Heart left ventricle (tissue), 16 donors: ENCODE measurements around the gene PERM1. TPM values are rescaled to one million over a fixed set of nuclear protein-coding genes. Genes with fewer than 3 reads are reported as not detected.

Experiments used
- ATAC-seq, 4 donors: fragments of 200-7000 bp; cut with Tn5 transposase; one replicate each; pipeline ENCODE4 v1.9.1; 2020 to 2022; ENCODE audit warnings: moderate library complexity in 4 of 4, mild to moderate bottlenecking in 3 of 4, moderate number of reproducible peaks in 1 of 4
- DNase-seq, 5 donors: peaks; one replicate each; pipeline ENCODE4 v3.0.0-alpha.2; 2020
- H3K27ac ChIP-seq, 12 donors: fragments of 200-600 bp; sonication (generic) in 4 of 12; one replicate each; pipeline versions ENCODE4 v1.5.0 to v1.8.0; 2016 to 2022; ENCODE audit warnings: mild to moderate bottlenecking in 2 of 12
- H3K27me3 ChIP-seq, 9 donors: fragments of 200-600 bp; sonication (generic) in 2 of 9; one replicate each; pipeline versions ENCODE4 v1.5.1 to v1.8.0; 2016 to 2022; ENCODE audit warnings: mild to moderate bottlenecking in 3 of 9
- H3K36me3 ChIP-seq, 9 donors: fragments of 200-600 bp; sonication (generic) in 2 of 9; one replicate each; pipeline versions ENCODE4 v1.5.0 to v1.8.0; 2018 to 2022; ENCODE audit warnings: mild to moderate bottlenecking in 2 of 9
- H3K4me1 ChIP-seq, 12 donors: fragments of 200-600 bp; sonication (generic) in 4 of 12; one replicate each; pipeline versions ENCODE4 v1.5.0 to v1.8.0; 2016 to 2022; ENCODE audit warnings: mild to moderate bottlenecking in 3 of 12
- H3K4me3 ChIP-seq, 12 donors: fragments of 200-600 bp; sonication (generic) in 4 of 12; one replicate each; pipeline versions ENCODE4 v1.5.0 to v1.8.0; 2017 to 2022; ENCODE audit warnings: mild to moderate bottlenecking in 9 of 12, moderate library complexity in 4 of 12
- H3K9me3 ChIP-seq, 12 donors: fragments of 200-600 bp; sonication (generic) in 4 of 12; one replicate each; pipeline versions ENCODE4 v1.5.0 to v1.8.0; 2016 to 2022; ENCODE audit warnings: mild to moderate bottlenecking in 1 of 12
- POLR2A ChIP-seq, 2 donors: fragments of 450-650 bp; IDR thresholded peaks; one replicate each; pipeline ENCODE4 v1.6.1; 2017; ENCODE audit warnings: antibody characterized with exemption in 2 of 2, mild to moderate bottlenecking in 2 of 2, moderate library complexity in 2 of 2
- WGBS, 4 donors: extraction: QIAGEN DNeasy Blood & Tissue Kit in 2 of 4; methylation state at CpG; one replicate each; pipeline versions ENCODE4 v1.1.5 to v1.1.7; 2013 to 2018; 5-methylcytosine and 5-hydroxymethylcytosine counted together
- intact Hi-C, 10 donors: fragments of 100-400 bp; cut with DNase I; formaldehyde crosslinking; loops; one replicate each; pipeline versions ENCODE4 v1.11.1 to v1.14.2; 2022
- polyA plus RNA-seq, 2 donors: library from polyadenylated mRNA; stranded (reverse); fragments of 200-250 nt; gene quantifications; one replicate each; pipeline ENCODE4 v1.2.3, GENCODE V29; 2013
- total RNA-seq, 9 donors: library from RNA; depleted of rRNA in 2 of 9; stranded (reverse); fragments of >200 nt in 2 of 9; fragmentation: NEBNext Ultra II Directional in 3 of 9; extraction: Animal tissue kit (Norgen Biotek cat#: 25700) in 3 of 9; gene quantifications; one replicate each; pipeline versions ENCODE4 v1.1.0 to v1.2.4, GENCODE V29; 2016 to 2023
- TF ChIP-seq, protein P1 (sequence below), 12 donors: fragments of 200-600 bp; sonication (generic) in 4 of 12; IDR thresholded peaks; one replicate each; pipeline versions ENCODE4 v1.5.0 to v1.8.0; 2018 to 2022; ENCODE audit warnings: antibody characterized with exemption in 12 of 12, mild to moderate bottlenecking in 5 of 12
- donor health status: ischemic (EF 13 %, LVEDD 7.1; RV severe dilation, severe dysfunction).
- donor health status: healthy with polysubstance abuse.
- donor health status: DM: no; HTN: yes; CAD: no.
- donor health status: DM: no; HTN: no; CAD: no.
- donor health status: ischemic (EF 25% LVEDD 6.9; RV normal size, moderate dysfunction).
- donor health status: ischemic (EF 25% LVEDD 5.7; RV mildly dilated, moderate dysfunction).
- donor health status: healthy.
- donor health status: DM: yes; HTN: yes; CAD: no.
- donor health status: ischemic (EF 35%, LVEDD 5.7; RV mildly dilated, moderate dysfunction).
- donor health status: nonischemic (EF 11% LVEDD 7.7; RV severe dilation, severe dysfunction).
- donor health status: DM: yes; HTN: yes; CAD: no.
- donor health status: PGD.
- donor health status: ischemic (EF 29% LVEDD 5.4; RV normal size, mild dysfunction).
- donor health status: nonischemic (EF 23%, LVEDD 6.1; RV moderate dilation, normal function).

Gene PERM1
- total and polyA plus RNA-seq, 11 donors: 52.8 to 353 (median 104) TPM

DNA sequence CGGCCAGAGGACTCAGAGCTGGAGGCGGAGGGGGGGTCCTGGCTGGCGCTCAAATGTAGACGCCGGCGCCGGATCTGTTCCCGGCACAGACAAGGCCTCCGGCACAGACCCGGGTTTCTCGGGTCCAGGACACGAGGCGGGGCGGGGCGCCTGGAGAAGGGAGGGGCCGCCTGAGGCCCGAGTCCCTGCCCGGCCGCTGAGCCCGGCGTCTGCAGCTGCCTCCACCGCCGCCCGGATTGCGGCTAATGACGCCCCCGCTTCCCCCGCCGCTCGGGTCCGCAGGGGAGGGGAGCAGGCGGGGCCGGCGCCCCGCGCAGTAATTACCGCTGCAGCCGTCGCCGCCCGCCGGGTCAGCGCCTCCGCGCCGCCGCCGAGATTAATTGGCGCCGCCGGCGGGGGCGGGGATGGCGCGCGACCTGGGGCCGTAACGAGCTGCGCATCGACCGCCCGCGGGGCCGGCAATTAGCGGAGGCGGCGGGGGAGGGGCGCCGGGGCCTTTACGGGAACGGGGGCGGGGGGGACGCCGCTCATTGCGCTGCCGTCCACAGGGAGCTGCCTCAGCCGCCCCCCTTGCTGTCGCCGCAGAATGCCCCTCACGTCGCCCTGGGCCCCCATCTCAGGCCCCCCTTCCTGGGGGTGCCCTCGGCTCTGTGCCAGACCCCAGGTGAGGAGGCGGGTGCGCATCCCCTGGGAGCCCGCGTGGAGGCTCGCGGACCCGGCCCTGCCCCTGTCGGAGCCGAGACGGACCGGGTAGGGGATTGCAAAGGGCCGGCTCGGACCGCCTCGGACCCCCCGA, 40.1 kb downstream of the PERM1 start:
- WGBS, 4 donors: 0 to 1% (median 1%) methylated on average over 12 to 98 of the region's 98 CpGs
- Histone ChIP-seq H3K4me1 (peaks cover 10 to 50% (median 35%) of the 10 kb centered on the region in 12 donors), H3K36me3 (peaks cover 0 to 26% (median 15%) of the 10 kb centered on the region in 9 donors), H3K9me3 (no peaks in the 10 kb centered on the region), H3K4me3 (peak overlapping the region in 11 of 12 donors; percentile 28 to 59 (median 49)), H3K27ac (peak overlapping the region in 8 of 12 donors; percentile 28 to 81 (median 70)), H3K27me3 (peaks cover 8 to 69% (median 41%) of the 10 kb centered on the region in 9 donors)
- intact Hi-C loops: no loop called here
- peak; percentile 72 to 88 (median 77) for DNase-seq
- ATAC-seq: peak in 3 of 4 donors; percentile 23 to 45 (median 39)
- TF ChIP-seq, protein P1, sequence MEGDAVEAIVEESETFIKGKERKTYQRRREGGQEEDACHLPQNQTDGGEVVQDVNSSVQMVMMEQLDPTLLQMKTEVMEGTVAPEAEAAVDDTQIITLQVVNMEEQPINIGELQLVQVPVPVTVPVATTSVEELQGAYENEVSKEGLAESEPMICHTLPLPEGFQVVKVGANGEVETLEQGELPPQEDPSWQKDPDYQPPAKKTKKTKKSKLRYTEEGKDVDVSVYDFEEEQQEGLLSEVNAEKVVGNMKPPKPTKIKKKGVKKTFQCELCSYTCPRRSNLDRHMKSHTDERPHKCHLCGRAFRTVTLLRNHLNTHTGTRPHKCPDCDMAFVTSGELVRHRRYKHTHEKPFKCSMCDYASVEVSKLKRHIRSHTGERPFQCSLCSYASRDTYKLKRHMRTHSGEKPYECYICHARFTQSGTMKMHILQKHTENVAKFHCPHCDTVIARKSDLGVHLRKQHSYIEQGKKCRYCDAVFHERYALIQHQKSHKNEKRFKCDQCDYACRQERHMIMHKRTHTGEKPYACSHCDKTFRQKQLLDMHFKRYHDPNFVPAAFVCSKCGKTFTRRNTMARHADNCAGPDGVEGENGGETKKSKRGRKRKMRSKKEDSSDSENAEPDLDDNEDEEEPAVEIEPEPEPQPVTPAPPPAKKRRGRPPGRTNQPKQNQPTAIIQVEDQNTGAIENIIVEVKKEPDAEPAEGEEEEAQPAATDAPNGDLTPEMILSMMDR (IDR thresholded peaks at IDR 0.05): no peak
- no peak for TF ChIP-seq POLR2A (IDR thresholded peaks at IDR 0.05)

DNA sequence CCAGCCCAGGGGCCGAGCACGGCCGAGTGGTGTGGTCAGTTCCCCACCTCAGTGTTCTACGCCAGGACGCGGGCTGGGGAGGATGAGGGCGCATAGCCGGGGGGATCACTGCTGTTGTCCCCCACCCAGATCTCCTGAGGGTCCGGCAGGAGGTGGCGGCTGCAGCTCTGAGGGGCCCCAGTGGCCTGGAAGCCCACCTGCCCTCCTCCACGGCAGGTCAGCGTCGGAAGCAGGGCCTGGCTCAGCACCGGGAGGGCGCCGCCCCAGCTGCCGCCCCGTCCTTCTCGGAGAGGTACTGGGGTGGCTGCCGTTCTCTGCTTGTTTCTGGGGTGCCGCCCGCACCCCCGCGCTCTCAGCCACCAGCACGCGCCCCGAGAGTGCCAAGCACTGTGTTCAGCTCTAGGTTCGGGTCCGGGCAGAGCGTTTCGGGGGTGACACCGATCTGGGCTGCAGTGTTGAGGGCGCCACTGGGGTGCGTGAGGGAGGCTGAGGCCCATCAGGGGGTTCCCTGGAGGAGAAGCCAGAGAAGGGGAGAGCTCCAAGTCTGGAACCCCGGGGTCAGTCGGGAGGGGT, 40.8 kb downstream of the PERM1 start:
- H3K9me3 ChIP-seq: no peaks in the 10 kb centered on the region
- TF ChIP-seq, protein P1 (IDR thresholded peaks at IDR 0.05): no peak
- TF ChIP-seq POLR2A (IDR thresholded peaks at IDR 0.05): no peak
- peak overlapping the region; percentile 28 to 59 (median 48) for H3K4me3 ChIP-seq
- ATAC-seq (no peak), DNase-seq (no peak)
- WGBS, 4 donors: 3 to 5% (median 4%) methylated on average over 13 to 36 of the region's 36 CpGs
- H3K4me1 ChIP-seq: peaks cover 10 to 53% (median 35%) of the 10 kb centered on the region in 12 donors
- peaks cover 0 to 19% (median 10%) of the 10 kb centered on the region in 9 donors for H3K36me3 ChIP-seq
- peak overlapping the region in 10 of 12 donors; percentile 1 to 81 (median 64) for H3K27ac ChIP-seq
- intact Hi-C loops: no loop called here
- H3K27me3 ChIP-seq: peaks cover 8 to 75% (median 44%) of the 10 kb centered on the region in 9 donors

DNA sequence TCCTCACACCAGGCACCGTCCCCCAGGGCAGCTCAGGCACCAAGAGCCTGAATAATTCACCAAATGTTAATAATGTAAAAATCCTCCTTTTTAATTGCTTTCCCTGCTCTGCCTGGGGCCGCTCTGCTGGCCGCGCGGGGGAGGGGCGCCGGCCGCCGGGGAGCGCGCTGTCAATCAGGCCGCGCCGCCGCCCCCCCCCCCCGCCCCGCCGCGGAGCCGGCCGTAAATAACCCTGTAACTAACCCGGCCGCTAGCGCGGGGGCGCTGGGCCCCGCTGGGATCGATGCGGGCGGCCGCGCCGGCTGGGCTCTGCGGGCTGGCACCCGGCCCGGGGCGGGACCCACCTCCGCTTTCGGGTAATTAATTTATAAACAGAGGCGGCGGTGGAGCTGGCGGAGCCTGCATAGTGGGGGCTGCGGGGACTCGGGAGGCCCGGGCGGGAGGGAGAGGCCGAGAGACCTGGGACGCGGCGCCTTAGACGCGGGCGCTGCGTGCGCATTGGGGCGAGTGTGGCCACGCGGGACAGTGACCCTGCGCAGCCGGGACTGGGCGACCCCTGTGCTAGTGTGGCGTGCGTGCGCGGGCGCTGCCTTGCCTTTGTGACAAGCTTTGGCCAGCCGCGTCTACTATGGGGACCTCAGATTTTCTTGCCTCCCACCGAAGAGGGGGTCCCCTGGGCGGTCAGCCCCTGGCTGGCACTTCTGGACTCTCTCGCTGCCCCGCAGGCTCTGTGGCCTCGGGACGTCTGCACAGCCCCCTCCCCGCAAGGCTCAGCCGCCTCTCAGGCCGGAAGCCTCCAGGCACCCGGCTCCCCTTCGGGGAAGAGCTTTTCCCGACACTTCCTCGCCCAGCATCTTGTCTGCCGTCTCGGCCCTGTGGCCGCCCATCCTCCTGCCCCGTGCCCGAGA, 41.5 kb downstream of the PERM1 start:
- peak overlapping the region; percentile 27 to 59 (median 48) for H3K4me3 ChIP-seq
- H3K9me3 ChIP-seq: no peaks in the 10 kb centered on the region
- ATAC-seq (peak in 2 of 4 donors; percentile 24 to 45), DNase-seq (peak; percentile 68 to 86 (median 77))
- TF ChIP-seq, protein P1 (IDR thresholded peaks at IDR 0.05): peak in 5 of 12 donors; percentile 19 to 40 (median 36)
- TF ChIP-seq POLR2A (IDR thresholded peaks at IDR 0.05): no peak
- peaks cover 0 to 12% (median 4%) of the 10 kb centered on the region in 9 donors for H3K36me3 ChIP-seq
- intact Hi-C loops: no loop called here
- H3K4me1 ChIP-seq: peaks cover 10 to 61% (median 41%) of the 10 kb centered on the region in 12 donors
- peaks cover 8 to 83% (median 52%) of the 10 kb centered on the region in 9 donors for H3K27me3 ChIP-seq
- 0 to 1% (median 1%) methylated on average over 59 to 86 of the region's 86 CpGs for WGBS, 4 donors
- H3K27ac ChIP-seq: peak overlapping the region in 10 of 12 donors; percentile 1 to 81 (median 64)
